ENCODE results near the gene BBS2.

DNA sequence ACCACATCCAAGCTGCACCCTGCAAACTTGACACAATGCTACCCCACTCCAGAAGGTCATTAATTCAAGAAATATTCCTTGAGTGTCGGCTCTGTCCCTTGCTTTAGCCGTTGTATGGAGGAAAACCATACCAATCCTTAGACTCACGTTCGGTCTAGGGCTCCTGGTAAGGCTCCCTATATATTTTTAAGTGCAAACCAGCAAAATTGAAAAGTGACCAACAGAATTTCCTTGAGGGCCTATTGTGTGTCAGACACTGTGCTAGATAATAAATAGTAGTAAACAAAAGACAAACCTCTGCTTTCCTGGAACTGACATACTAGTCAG is 390 bp upstream of the BBS2 start:
- TF ChIP-seq CTCF (IDR thresholded peaks at IDR 0.05): no peak
- no peak for TF ChIP-seq POLR2A (IDR thresholded peaks at IDR 0.05)
